D721Med (cell line): ENCODE measurements around the gene PCYT1B.

Experiments used
- DNase-seq: peaks from one replicate; pipeline ENCODE4 v3.0.0; 2011; ENCODE audit warnings: low spot score; ENCODE audit not compliant: insufficient read length
- FAIRE-seq: peaks from 2 replicates; lab custom pipeline; 2011; peaks lifted over from hg19 to GRCh38; lab: Jason Lieb, UNC
- CTCF ChIP-seq: IDR thresholded peaks from 2 replicates; pipeline ENCODE4 v1.5.1; 2012; ENCODE audit warnings: mild to moderate bottlenecking, control low read depth; ENCODE audit not compliant: insufficient read depth; ENCODE audit errors: missing control alignments

PCYT1B gene

GRCh38 chrX:24536551-24536950 is 110.6 kb downstream of the PCYT1B start:
- no peak for TF ChIP-seq CTCF
- FAIRE-seq (no peak), DNase-seq (no peak)

GRCh38 chrX:24528605-24529004 is 118.5 kb downstream of the PCYT1B start:
- DNase-seq (no peak), FAIRE-seq (no peak)
- no peak for TF ChIP-seq CTCF

- no peak for FAIRE-seq
- TF ChIP-seq CTCF = no peak
- no peak for DNase-seq
These were observed 120.5 kb downstream of the PCYT1B start for GRCh38 chrX:24526616-24527015.

- TF ChIP-seq CTCF = no peak
- DNase-seq = no peak
- FAIRE-seq = no peak
These were observed 121.7 kb downstream of the PCYT1B start for GRCh38 chrX:24525455-24525854.

- DNase-seq (no peak), FAIRE-seq (no peak)
- TF ChIP-seq CTCF = no peak
These were observed 126.7 kb downstream of the PCYT1B start for GRCh38 chrX:24520472-24520871.

GRCh38 chrX:24515447-24515846 is 131.7 kb downstream of the PCYT1B start:
- DNase-seq = no peak
- peak; percentile 88 for FAIRE-seq
- peak; percentile 63 for TF ChIP-seq CTCF

- DNase-seq (no peak), FAIRE-seq (no peak)
- no peak for TF ChIP-seq CTCF
These were observed 133.7 kb downstream of the PCYT1B start for GRCh38 chrX:24513416-24513815.
